ENCODE data around the gene PRELID1.

- TF ChIP-seq TARDBP (IDR thresholded peaks at IDR 0.05) (no peak), SUZ12 (IDR thresholded peaks at IDR 0.05) (no peak), SP1 (IDR thresholded peaks at IDR 0.05) (no peak), L3MBTL2 (conservative IDR thresholded peaks at IDR 0.05) (no peak)
- TF ChIP-seq, protein P1, sequence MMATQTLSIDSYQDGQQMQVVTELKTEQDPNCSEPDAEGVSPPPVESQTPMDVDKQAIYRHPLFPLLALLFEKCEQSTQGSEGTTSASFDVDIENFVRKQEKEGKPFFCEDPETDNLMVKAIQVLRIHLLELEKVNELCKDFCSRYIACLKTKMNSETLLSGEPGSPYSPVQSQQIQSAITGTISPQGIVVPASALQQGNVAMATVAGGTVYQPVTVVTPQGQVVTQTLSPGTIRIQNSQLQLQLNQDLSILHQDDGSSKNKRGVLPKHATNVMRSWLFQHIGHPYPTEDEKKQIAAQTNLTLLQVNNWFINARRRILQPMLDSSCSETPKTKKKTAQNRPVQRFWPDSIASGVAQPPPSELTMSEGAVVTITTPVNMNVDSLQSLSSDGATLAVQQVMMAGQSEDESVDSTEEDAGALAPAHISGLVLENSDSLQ (IDR thresholded peaks at IDR 0.05) = no peak
Measured at GRCh38 chr5:177328545-177329231, 25.1 kb downstream of the PRELID1 start.
